Uterus (tissue), 2 donors: ENCODE data around the gene SNRNP40.

Source experiments
- POLR2A ChIP-seq, 2 donors: fragments of 450-650 bp; IDR thresholded peaks; one replicate each; pipeline ENCODE4 v1.6.1; 2016; ENCODE audit warnings: antibody characterized with exemption in 2 of 2, mild to moderate bottlenecking in 1 of 2, moderate library complexity in 1 of 2
- TF ChIP-seq, protein P1 (sequence below), 4 experiments: fragments of 200-600 bp in 2 of 4; fragments of 450-650 bp in 2 of 4; sonication (generic) in 2 of 4; IDR thresholded peaks; one replicate each; pipeline ENCODE4 v1.5.1; 2016 to 2019; ENCODE audit warnings: antibody characterized with exemption in 4 of 4, mild to moderate bottlenecking in 2 of 4, moderate library complexity in 1 of 4

DNA sequence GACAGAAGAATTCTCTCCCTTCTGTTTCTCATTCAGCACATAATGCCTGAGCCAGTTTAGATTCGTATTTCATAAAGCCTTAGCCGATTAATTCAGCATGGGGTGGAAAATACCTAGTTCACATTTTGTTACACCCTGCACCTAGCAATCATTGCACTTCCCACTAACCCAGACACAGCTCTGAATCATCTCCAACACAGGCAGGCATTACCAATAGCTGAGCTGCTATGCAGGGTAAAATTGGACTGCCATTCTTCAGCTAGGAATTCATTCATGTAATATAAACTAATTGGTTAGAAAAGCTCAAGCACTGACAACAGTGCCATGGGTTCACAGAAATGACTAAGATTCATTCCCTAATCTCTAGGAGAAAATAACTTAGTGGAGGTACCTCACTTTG, 30.0 kb downstream of the SNRNP40 start:
- TF ChIP-seq, protein P1, sequence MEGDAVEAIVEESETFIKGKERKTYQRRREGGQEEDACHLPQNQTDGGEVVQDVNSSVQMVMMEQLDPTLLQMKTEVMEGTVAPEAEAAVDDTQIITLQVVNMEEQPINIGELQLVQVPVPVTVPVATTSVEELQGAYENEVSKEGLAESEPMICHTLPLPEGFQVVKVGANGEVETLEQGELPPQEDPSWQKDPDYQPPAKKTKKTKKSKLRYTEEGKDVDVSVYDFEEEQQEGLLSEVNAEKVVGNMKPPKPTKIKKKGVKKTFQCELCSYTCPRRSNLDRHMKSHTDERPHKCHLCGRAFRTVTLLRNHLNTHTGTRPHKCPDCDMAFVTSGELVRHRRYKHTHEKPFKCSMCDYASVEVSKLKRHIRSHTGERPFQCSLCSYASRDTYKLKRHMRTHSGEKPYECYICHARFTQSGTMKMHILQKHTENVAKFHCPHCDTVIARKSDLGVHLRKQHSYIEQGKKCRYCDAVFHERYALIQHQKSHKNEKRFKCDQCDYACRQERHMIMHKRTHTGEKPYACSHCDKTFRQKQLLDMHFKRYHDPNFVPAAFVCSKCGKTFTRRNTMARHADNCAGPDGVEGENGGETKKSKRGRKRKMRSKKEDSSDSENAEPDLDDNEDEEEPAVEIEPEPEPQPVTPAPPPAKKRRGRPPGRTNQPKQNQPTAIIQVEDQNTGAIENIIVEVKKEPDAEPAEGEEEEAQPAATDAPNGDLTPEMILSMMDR (IDR thresholded peaks at IDR 0.05), result no peak
- no peak for TF ChIP-seq POLR2A (IDR thresholded peaks at IDR 0.05)
